CD4-positive, alpha-beta T cell treated with Interleukin-10 for 1 hour (primary cell): ENCODE data around the gene ZDHHC7.

Experiments used
- DNase-seq: peaks from one replicate; pipeline ENCODE4 v3.0.0-alpha.2; 2020

ZDHHC7 gene

DNA sequence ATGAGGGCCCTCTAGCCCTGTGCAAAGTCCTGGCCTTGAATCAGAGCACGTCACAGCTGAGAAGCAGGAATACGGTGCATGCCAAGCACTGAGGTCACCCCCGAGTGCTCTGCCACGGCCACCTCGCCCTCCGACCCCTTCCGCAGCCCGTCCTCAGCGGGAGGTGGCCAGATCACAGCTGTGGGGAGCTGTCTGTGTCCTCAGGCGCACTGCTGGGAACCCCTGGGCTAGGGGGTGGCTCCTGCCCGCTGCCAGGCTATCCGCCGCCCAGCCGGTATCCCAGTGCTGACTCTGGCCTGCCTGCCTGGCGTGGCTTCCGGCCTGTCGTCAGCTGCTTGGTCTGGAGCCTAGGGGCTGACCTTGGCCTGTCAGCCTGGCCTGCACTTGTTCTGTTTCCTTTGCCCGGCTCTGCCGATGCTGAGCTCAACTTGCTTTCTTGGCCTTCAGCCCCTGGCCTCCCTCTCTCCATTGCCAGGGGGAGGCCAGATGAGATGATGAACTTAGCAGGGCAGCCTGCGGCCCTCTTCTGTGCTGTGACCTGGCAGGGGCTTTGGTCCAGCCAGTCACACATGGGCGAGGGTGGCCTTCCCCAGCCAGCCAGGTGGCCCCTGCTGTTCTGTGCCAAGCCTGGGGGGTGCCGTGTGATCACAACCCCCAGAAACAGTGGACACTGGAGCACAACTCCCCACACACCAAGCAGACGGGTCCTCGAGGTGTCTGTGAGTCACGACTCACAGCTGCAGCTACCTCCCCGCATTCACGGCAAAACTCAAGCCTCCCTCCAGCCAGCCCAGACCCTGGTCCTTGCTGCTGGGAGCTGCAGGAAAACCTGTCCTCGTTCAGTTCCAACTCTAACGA lies 77.3 kb downstream of the ZDHHC7 start:
- no peak for DNase-seq

DNA sequence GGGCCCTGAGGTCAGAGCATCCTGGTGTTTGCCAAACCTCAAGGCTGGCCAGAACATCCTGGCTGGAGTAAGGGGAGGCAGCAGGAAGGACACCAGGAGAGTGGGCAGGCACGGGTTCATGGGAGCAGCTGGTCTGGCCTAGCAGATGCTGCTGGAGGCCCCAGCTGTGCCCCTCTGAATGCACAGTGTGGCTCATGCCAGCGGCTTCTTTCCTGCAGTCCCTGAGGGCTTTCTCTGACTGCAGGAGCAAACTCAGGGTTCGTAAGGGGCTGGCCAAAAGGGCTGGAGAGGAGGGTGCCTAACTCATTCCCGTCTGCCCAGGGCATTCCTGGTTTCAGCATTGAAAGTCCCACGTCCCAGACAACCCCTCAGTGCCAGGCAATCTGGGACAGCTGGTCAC lies 78.7 kb downstream of the ZDHHC7 start:
- DNase-seq: no peak

DNA sequence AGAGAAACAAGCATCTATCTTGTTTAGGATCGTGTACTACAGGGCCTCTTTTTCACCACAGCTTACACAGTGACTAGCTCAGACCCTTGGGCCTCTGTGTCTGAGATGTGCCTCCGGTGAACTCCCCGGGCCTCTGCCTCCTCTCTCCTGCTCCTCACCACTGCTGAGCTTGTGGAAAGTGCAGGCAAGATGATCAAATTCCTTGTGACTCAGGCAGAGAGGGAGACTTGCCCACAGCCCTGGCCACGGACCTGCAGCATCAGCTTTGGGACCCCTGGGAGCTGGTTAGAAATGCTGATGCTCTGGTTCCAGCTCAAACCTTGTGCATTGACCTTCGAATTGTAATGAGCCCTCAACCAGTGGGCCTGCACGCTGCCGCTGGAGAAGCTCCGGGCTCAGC lies 79.8 kb downstream of the ZDHHC7 start:
- no peak for DNase-seq

DNA sequence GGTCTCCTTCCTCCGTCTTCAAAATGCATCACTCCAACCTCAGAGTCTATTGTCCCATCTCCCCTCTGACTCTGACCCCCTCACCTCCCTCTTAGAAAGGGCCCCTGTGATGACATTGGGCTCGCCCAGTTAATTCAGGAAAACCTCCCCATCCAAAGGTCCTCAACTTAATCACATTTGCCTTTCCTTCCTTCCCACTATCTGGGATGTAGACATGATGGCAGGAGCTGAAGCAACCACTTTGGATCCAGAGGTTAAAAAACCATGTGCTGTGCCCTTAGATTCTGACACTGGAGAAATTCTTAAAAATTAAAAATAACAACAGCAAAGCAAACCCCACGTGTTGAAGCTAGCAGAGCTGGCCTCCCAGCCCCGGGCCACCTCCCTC lies 80.2 kb downstream of the ZDHHC7 start:
- DNase-seq: no peak

DNA sequence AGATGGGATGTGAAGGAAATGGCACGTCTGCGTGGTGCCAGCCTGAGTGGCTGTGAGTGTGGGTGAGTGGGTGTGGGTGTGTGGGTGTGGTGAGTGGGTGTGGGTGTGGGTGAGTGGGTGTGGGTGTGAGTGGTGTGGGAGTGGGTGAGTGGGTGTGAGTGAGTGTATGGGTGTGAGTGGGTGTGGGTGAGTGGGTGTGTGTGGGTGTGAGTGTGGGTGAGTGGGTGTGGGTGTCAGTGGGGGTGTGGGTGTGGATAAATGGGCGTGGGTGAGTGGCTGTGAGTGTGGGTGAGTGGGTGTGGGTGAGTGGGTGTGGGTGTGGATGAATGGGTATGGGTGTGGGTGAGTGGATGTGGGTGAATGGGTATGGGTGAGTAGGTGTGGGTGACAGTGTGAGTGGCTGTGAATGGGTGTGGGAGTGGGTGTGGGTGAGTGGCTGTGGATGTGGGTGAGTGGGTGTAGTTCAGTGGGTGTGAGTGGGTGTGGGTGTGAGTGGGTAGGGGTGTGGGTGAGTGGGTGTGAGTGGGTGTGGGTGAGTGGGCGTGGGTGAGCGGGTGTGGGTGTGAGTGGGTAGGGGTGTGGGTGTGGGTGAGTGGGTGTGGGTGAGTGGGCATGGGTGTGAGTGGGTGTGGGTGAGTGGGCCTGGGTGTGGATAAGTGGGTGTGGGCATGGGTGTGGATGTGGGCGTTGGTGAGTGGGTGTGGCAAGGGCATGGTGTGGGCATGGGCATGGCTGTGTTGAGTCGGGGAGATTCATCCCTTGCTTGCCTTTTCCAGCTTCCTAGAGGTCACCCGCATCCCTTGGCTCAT lies 80.8 kb downstream of the ZDHHC7 start:
- peak; percentile 15 for DNase-seq

DNA sequence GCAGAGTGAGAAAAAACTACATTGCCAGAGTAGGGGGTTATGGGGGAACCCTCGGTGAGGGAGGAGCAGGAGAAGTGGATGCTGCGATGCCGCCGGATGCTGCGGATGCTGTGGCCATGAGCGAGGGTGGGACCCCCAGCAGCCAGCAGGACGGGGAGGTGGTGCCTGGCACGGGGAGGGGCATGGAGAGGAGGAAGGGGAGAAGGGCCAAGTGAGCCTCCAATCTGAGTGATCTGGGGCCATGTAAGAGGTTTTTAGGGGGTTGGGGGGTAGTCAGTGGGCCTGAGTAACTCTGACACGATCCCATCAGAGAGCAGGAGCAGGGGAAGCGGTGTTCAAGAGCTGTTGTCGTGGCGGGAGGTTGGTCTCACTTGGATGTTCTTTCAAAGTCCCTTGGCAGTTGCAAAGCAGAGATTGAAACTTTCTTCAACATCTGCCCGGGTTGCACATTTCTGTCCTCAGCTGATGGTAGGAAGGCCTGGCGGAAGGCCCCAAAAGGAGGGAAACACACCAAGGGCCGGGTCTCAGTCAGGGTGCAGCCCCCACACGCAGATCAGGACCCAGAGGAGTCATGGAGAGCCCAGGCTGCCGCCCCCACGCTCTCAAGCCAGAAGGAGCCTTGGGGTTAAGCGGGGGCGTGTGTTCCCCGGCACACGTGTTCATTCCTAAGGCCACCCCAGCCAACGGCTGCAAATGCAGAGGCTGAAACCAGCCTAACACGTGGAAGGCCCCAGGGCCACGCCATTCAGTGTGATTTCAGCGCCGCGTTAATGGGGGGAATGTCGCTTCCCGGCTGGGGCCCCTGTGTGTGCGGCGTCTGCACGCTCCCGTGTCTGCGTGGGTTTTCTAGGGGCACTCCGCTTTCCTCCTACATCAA lies 81.7 kb downstream of the ZDHHC7 start:
- no peak for DNase-seq

DNA sequence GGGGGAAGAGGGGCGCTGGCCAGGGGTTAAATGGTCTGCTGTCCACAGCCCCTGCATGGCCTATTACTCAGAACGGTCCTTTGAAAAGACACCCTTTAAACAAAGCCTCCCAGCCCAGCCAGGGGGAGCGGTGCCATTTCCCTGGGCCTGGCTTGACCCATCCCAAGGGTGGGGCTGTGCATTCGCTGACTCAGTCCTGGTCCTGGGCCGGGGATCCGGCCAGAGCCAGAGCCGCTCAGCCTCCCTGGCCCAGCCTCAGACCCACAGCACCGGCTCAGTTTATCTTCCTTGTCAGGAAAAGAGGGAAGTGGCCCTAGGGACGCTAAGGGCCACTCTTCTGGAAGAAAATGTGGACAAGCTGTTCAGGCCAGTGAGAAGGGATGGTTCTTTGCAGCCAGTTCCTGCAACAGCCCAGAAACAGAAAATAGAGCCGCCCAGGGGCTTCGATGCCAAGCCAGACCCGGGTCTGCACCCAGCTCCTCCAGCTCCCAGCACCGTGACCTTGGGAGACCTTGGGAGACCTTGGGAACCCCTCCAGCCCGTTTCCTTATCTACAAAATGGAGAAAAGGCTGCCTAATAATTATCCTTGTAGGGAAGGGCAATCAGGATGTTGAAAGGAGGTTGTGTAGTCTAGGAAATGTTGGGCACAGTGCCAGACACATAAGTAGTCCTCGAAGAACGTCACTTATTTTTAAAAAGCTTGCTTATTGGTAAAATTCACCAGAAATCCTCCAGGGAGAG lies 82.5 kb downstream of the ZDHHC7 start:
- no peak for DNase-seq

DNA sequence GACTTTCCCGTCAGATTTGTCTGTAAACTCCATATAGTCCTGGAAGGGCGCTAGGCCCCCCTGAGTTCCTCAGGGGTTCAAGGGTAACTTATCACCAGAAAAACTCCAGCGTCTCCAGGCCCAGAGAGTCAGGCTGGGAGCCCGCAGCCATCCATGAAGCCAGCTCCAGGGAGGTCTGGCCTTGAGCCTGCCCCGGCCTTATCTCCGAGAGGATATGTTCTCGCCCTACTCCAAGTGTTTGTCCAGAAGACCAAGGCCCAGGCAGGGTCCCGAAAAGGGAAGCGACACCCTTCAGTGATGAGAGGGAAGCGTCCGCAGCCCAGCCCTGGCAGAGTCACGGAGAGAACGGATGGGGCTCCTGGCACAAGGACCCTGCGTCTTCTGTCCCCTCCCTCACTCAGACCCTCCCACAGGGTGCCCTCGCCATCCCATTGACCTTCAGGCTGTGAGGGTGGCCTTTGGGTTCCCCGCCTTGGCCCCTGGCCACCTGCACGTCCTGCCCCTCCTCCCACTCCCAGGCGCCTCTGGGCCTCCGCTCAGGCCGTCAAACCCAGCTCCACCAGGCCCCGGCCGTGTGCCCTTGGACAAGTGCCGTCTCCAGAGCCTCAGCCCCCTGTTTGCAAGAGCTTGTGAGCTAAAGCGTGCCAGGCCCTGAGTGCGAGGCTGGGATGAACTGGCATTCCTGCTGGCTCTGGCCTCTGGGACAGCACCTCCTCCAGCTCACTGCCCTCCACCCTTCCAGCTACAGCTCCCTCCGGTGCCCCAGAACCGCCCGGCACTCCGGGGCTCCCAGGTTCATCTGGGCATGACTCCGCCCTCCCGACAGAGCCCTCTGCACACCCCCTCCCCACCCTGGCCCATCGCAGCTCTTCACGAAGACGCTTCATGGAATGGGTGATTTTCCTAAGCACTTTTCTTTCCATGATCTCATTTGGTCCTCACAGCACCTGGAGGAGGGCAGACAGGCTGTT lies 83.4 kb downstream of the ZDHHC7 start:
- DNase-seq: no peak

DNA sequence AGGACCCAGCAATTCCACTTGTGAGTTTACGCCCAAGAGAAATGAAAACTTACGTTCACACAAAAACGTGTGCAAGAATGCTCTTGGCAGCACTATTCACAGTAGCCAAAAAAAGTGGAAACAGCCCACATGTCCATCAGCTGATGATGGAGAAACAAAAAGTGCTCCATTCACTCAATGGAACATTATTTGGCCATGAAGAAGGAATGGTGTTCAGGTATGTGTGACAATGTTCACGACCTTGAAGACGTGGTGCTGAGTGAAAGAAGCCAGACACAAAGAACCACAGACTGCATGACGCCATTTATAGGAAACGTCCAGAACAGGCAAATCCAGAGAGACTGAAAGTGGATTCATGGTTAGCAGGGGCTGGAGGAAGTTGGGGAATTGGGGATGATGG lies 84.9 kb downstream of the ZDHHC7 start:
- DNase-seq: no peak

DNA sequence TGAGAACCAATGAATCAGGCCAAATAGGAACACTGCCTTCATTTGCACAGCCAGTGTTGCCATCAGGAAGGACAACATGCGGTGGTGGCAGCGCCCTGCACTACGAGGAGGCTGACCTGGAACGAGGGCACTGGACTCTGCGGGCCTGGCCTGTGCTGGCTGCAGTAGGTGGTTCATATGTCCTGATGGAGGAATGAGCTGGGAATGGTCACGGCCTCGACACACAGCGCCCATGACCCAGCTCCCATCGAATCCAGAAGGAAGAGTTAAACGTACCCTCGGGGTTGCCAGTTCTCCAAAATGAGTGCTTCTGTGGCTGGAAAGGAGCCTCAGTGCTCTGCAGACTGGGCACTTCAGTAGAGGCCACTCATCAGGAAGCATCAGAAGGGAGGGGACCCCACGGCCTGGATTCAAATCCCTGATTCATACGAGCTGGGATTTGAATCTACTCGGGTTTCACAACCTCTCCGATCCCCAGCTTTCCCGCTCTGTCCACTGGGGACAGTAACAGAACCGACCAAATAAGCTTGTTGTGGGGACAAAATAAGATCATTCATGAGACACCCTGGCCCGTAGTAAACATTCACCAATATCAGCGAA lies 85.5 kb downstream of the ZDHHC7 start:
- no peak for DNase-seq

DNA sequence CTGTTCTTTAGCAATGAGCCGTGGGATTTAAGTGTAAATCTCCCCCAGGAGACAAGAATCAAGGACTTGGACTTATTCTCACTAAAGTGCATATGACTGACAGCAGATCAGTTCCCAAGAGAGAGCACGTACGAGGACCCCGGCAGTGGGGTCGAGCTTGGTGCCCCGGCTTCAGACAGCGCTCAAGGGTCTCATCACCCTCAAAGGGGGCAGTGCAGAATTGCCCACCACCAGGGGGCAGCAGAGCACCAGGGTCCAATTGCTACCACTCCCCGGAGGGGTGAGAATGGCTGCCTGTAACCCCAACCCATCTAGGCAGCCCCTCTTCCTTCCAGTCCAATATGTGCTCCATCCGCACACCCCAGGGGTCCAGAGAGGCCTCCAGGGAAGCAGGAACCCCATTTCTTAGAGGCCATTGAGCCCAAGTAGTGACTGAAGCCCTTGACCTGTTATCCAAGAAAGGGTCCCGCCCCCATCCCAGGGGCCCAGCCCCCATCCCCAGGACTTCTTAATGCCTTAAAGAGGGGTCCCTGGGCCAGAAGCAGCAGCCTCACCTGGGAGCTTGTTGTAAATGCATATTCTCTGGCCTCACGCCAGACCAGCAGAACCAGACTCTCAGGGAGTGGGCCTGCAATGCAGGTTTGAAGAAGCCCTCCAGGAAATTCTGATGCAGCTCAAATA lies 86.1 kb downstream of the ZDHHC7 start:
- peak; percentile 58 for DNase-seq

DNA sequence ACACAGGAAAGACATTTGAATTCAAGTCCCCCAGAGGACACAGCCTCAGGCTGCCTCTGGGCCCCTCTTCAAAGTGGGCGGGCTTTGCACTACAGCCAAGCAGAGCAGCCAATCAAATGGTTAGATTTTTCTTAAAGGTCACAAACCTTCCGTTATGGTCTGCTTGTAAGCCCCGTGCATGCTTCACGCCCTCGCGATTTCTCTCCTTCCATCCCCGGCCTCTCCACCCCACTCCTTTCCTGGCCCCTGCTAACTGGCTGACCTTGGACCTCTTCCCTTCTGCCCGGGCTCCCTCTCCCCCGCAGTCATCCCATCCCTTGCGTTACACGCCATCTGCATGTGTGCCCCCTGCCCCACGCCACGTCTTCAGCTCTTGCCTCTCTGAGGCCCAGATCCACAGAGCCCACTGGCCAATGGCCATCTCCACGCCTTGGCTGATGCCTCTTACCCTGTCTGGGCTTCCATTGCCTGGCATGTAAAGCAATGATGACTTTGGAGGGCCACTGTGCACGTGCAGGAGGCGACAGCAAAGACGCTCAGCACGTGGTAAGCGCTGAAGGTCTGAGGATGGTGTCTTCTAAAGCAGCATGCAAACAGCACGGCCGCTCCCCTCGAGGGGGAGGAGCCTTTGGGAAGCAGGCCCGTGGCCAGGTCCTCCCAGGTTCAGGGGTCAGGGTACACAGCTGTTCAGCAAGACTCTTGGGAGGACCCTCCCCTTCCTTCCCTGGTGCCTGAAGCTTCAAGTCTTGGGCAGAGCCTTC lies 86.8 kb downstream of the ZDHHC7 start:
- no peak for DNase-seq
